ENCODE measurements around the gene ENO3. TPM values are rescaled to one million over a fixed set of nuclear protein-coding genes. Genes with fewer than 3 reads are reported as not detected.

Gene ENO3
- 1.6 and 2.4 TPM in 2 replicates for total RNA-seq

GRCh38 chr17:4950746-4951204 is at the start of gene ENO3:
ENO3 (plus strand) TSS chr17:4951119; CDS start chr17:4951830, 711 bp downstream.

GRCh38 chr17:4903051-4903818 is 47.7 kb upstream of the ENO3 start, which contains the start of gene CHRNE:
CHRNE (minus strand) TSS chr17:4903098; CDS start chr17:4903063, 35 bp downstream.

GRCh38 chr17:4931963-4932362 is 19.0 kb upstream of the ENO3 start, which contains the start of gene GP1BA:
GP1BA (plus strand) TSS chr17:4932277; CDS start chr17:4932605, 328 bp downstream.

GRCh38 chr17:4939796-4940554 is 10.9 kb upstream of the ENO3 start, which contains the start of the genes RNF167 and SLC25A11:
RNF167 (plus strand) TSS chr17:4940268; CDS start chr17:4940910, 642 bp downstream.
SLC25A11 (minus strand) TSS chr17:4940046; CDS start chr17:4939910, 136 bp downstream.

GRCh38 chr17:4948166-4948930 is 2.6 kb upstream of the ENO3 start, which contains the start of gene PFN1:
PFN1 (minus strand) TSS chr17:4948530; CDS start chr17:4948394, 136 bp downstream.

GRCh38 chr17:4967539-4968485 is 16.9 kb downstream of the ENO3 start, which contains the start of gene SPAG7:
SPAG7 (minus strand) TSS chr17:4967817; CDS start chr17:4967804, 13 bp downstream.

GRCh38 chr17:4986951-4987766 is 36.2 kb downstream of the ENO3 start, which contains the start of gene CAMTA2:
CAMTA2 (minus strand) TSS chr17:4987675; CDS start chr17:4986222, 1,453 bp downstream.

GRCh38 chr17:4997302-4998026 is 46.5 kb downstream of the ENO3 start, which contains the start of the genes INCA1 and KIF1C:
INCA1 (minus strand) TSS chr17:4997522; CDS start chr17:4994437, 3,085 bp downstream.
KIF1C (plus strand) TSS chr17:4997950; CDS start chr17:5000247, 2,297 bp downstream.

Small RNA genes within 50 kb of the gene (small RNA-seq; reads per million reads assigned to genes)
- gene MIR6864 = not detected
- gene MIR6865 = not detected

Other genes with a start within 250 kb of the ENO3 start
- 23.3 and 40.8 TPM in 2 replicates for gene PELP1, start 247.0 kb upstream of the ENO3 start, total RNA-seq
- 18.4 and 20.7 TPM in 2 replicates for gene ARRB2, start 240.5 kb upstream of the ENO3 start, total RNA-seq
- gene MED11, start 219.7 kb upstream of the ENO3 start, total RNA-seq = 12.0 and 14.9 TPM in 2 replicates
- gene ZMYND15, start 211.3 kb upstream of the ENO3 start, total RNA-seq = 0.27 TPM in 1 of 2 replicates, not detected in the other
- 2.8 and 5.6 TPM in 2 replicates for gene CXCL16, start 211.2 kb upstream of the ENO3 start, total RNA-seq
- not detected in 2 replicates for gene TM4SF5, start 179.2 kb upstream of the ENO3 start, total RNA-seq
- 0.57 and 0.93 TPM in 2 replicates for gene VMO1, start 164.8 kb upstream of the ENO3 start, total RNA-seq
- not detected in 2 replicates for gene GLTPD2, start 162.2 kb upstream of the ENO3 start, total RNA-seq
- 140 and 154 TPM in 2 replicates for gene PSMB6, start 155.0 kb upstream of the ENO3 start, total RNA-seq
- gene PLD2, start 144.0 kb upstream of the ENO3 start, total RNA-seq = 27.9 and 28.6 TPM in 2 replicates
- 41.5 and 49.9 TPM in 2 replicates for gene MINK1, start 117.8 kb upstream of the ENO3 start, total RNA-seq
- gene C17orf107, start 51.6 kb upstream of the ENO3 start, total RNA-seq = 0.50 and 0.80 TPM in 2 replicates
- gene CHRNE, start 48.0 kb upstream of the ENO3 start, total RNA-seq = 0.13 and 0.43 TPM in 2 replicates
- not detected in 2 replicates for gene GP1BA, start 18.8 kb upstream of the ENO3 start, total RNA-seq
- gene SLC25A11, start 11.1 kb upstream of the ENO3 start, total RNA-seq = 43.7 and 45.5 TPM in 2 replicates
- 25.3 and 26.6 TPM in 2 replicates for gene RNF167, start 10.9 kb upstream of the ENO3 start, total RNA-seq
- 587 and 743 TPM in 2 replicates for gene PFN1, start 2.6 kb upstream of the ENO3 start, total RNA-seq
- 33.9 and 43.0 TPM in 2 replicates for gene SPAG7, start 16.7 kb downstream of the ENO3 start, total RNA-seq
- 14.4 and 18.5 TPM in 2 replicates for gene CAMTA2, start 36.6 kb downstream of the ENO3 start, total RNA-seq
- 0.22 and 0.27 TPM in 2 replicates for gene INCA1, start 46.4 kb downstream of the ENO3 start, total RNA-seq
- gene KIF1C, start 46.8 kb downstream of the ENO3 start, total RNA-seq = 86.4 and 132 TPM in 2 replicates
- 0.07 TPM in 1 of 2 replicates, not detected in the other for gene SLC52A1, start 84.3 kb downstream of the ENO3 start, total RNA-seq
- 1.7 and 2.4 TPM in 2 replicates for gene ZFP3, start 127.3 kb downstream of the ENO3 start, total RNA-seq
- 6.7 and 7.7 TPM in 2 replicates for gene ZNF232, start 160.8 kb downstream of the ENO3 start, total RNA-seq
- under 0.01 TPM in 1 of 2 replicates, not detected in the other for gene USP6, start 164.9 kb downstream of the ENO3 start, total RNA-seq
- 5.2 and 6.7 TPM in 2 replicates for gene ZNF594, start 240.7 kb downstream of the ENO3 start, total RNA-seq